HCT116 (cell line): ENCODE data around the gene OGDHL. TPM values are rescaled to one million over a fixed set of nuclear protein-coding genes. Genes with fewer than 3 reads are reported as not detected.
"Not testable (repeated sequence)": the region's sequence is repeated elsewhere in the genome, so short reads cannot be mapped to it uniquely, and the experiment has no call there.

Experiments used
- ATAC-seq: fragments of 200-7000 bp; cut with Tn5 transposase; 2 replicates; pipeline ENCODE4 v1.9.1; 2020; ENCODE audit warnings: mild to moderate bottlenecking, moderate library complexity
- BruUV-seq: library from RNA; stranded (reverse); fragments of 400-500 nt; replicated peaks from 2 replicates; lab custom pipeline; 2021; lab: Mats Ljungman, UMichigan
- CTCF ChIA-PET: fragments of 300-600 bp; sonication (Branson Sonifier 250); formaldehyde crosslinking; loops from one replicate; lab custom pipeline; 2021; ENCODE audit warnings: antibody characterized with exemption; lab: Charles Lee
- POLR2A ChIA-PET: fragments of 300-600, 350-600 bp; sonication (Branson Sonifier 250); formaldehyde crosslinking; loops from one replicate; lab custom pipeline; 2021; ENCODE audit warnings: antibody characterized with exemption; lab: Charles Lee
- RAD21 ChIA-PET, 2 experiments: fragments of 300-600 bp; sonication (Branson Sonifier 250); formaldehyde crosslinking; loops; one replicate each; lab custom pipeline; 2023; ENCODE audit warnings: low total read pairs in 2 of 2; ENCODE audit not compliant: uncharacterized antibody in 2 of 2, unreplicated experiment in 2 of 2, low non-redundant PET in 1 of 2; lab: Charles Lee
- DNase-seq: peaks from one replicate; pipeline ENCODE4 v3.0.0-alpha.2; 2010; ENCODE audit warnings: low read depth, low spot score
- H2AFZ ChIP-seq: fragments of 200-600 bp; shearing (Covaris generic), sonication (generic); 2 replicates; pipeline ENCODE4 v1.6.1; 2017; ENCODE audit warnings: low read depth, mixed run types, mixed read lengths, antibody characterized with exemption, low read length; ENCODE audit not compliant: poor library complexity, severe bottlenecking
- H3K27ac ChIP-seq: 2 replicates; pipeline ENCODE4 v1.5.1; 2012; ENCODE audit warnings: low read depth, low read length
- H3K27me3 ChIP-seq: fragments of 200-600 bp; sonication (generic); 2 replicates; pipeline ENCODE4 v1.6.1; 2016; ENCODE audit warnings: mixed run types, low read length, mixed read lengths; ENCODE audit not compliant: insufficient read depth
- H3K36me3 ChIP-seq, 2 experiments: fragments of 200-500 bp in 1 of 2; fragments of 200-600 bp in 1 of 2; sonication (Bioruptor generic) in 1 of 2; sonication (generic) in 1 of 2; 2 replicates each; pipeline versions ENCODE4 v1.5.1 to v1.6.1; 2014 to 2016; ENCODE audit warnings: low read length in 2 of 2, inconsistent platforms in 1 of 2, mixed read lengths in 1 of 2, mixed run types in 1 of 2; ENCODE audit not compliant: insufficient read depth in 2 of 2, control insufficient read depth in 1 of 2
- H3K4me1 ChIP-seq, 2 experiments: fragments of 200-600 bp in 1 of 2; sonication (generic) in 1 of 2; 2 replicates each; pipeline versions ENCODE4 v1.5.1 to v1.6.1; 2012 to 2017; ENCODE audit warnings: low read length in 2 of 2, inconsistent platforms in 1 of 2, mild to moderate bottlenecking in 1 of 2, mixed read lengths in 1 of 2, mixed run types in 1 of 2, moderate library complexity in 1 of 2; ENCODE audit not compliant: insufficient read depth in 2 of 2, control insufficient read depth in 1 of 2
- H3K4me2 ChIP-seq: fragments of 200-600 bp; sonication (generic); 2 replicates; pipeline ENCODE4 v1.6.1; 2017; ENCODE audit warnings: mixed run types, low read length, mixed read lengths
- H3K4me3 ChIP-seq, 2 experiments: fragments of 200-600 bp in 1 of 2; sonication (generic) in 1 of 2; replicated peaks in 1 of 2; 2 replicates each; pipeline ENCODE4 v1.5.1; 2011 to 2016; ENCODE audit warnings: low read length in 2 of 2, control low read depth in 1 of 2, low read depth in 1 of 2, mild to moderate bottlenecking in 1 of 2, mixed read lengths in 1 of 2, mixed run types in 1 of 2
- H3K79me2 ChIP-seq: fragments of 200-600 bp; sonication (generic); 2 replicates; pipeline ENCODE4 v1.6.1; 2017; ENCODE audit warnings: mild to moderate bottlenecking, mixed run types, low read length, moderate library complexity, mixed read lengths; ENCODE audit not compliant: insufficient read depth
- H3K9ac ChIP-seq: fragments of 200-600 bp; sonication (generic); 2 replicates; pipeline ENCODE4 v1.6.1; 2016; ENCODE audit warnings: low read length, mixed read lengths
- H3K9me2 ChIP-seq: fragments of 200-600 bp; sonication (generic), shearing (Covaris generic); 2 replicates; pipeline ENCODE4 v1.6.1; 2017; ENCODE audit warnings: mixed run types, mild to moderate bottlenecking, moderate library complexity; ENCODE audit not compliant: insufficient read depth
- H3K9me3 ChIP-seq, 2 experiments: fragments of 200-500 bp in 1 of 2; fragments of 200-600 bp in 1 of 2; sonication (Bioruptor generic) in 1 of 2; sonication (generic) in 1 of 2; 2 replicates each; pipeline ENCODE4 v1.6.1; 2014 to 2017; ENCODE audit warnings: low read length in 2 of 2, mixed read lengths in 2 of 2, inconsistent platforms in 1 of 2, low read depth in 1 of 2, mild to moderate bottlenecking in 1 of 2, mixed run types in 1 of 2, moderate library complexity in 1 of 2; ENCODE audit not compliant: control insufficient read depth in 1 of 2, insufficient read depth in 1 of 2
- H4K20me1 ChIP-seq: fragments of 200-600 bp; sonication (generic), shearing (Covaris generic); 2 replicates; pipeline ENCODE4 v1.6.1; 2017; ENCODE audit warnings: mixed run types, mild to moderate bottlenecking, moderate library complexity; ENCODE audit not compliant: insufficient read depth
- CBX3 ChIP-seq: IDR thresholded peaks from 2 replicates; pipeline ENCODE4 v1.6.1; 2012; ENCODE audit warnings: low read depth
- ELF1 ChIP-seq: IDR thresholded peaks from 2 replicates; pipeline ENCODE4 v1.6.1; 2012; ENCODE audit warnings: low read depth, borderline replicate concordance
- FOSL1 ChIP-seq: IDR thresholded peaks from 2 replicates; pipeline ENCODE4 v1.6.1; 2012; ENCODE audit warnings: low read depth
- RAD21 ChIP-seq: IDR thresholded peaks from 2 replicates; pipeline ENCODE4 v1.6.1; 2012; ENCODE audit warnings: low read depth, mild to moderate bottlenecking
- SIN3A ChIP-seq: IDR thresholded peaks from 2 replicates; pipeline ENCODE4 v1.6.1; 2012; ENCODE audit warnings: low read depth
- SRF ChIP-seq: IDR thresholded peaks from 2 replicates; pipeline ENCODE4 v1.6.1; 2012; ENCODE audit warnings: low read depth
- TCF7L2 ChIP-seq: IDR thresholded peaks from 2 replicates; pipeline ENCODE4 v1.7.0; 2011; ENCODE audit warnings: borderline replicate concordance, inconsistent platforms; ENCODE audit not compliant: insufficient read depth, insufficient read length; ENCODE audit errors: extremely low read depth
- YY1 ChIP-seq: IDR thresholded peaks from 2 replicates; pipeline ENCODE4 v1.6.1; 2011; ENCODE audit warnings: low read length, low read depth, moderate library complexity, mild to moderate bottlenecking; ENCODE audit not compliant: insufficient replicate concordance; ENCODE audit errors: extremely low read depth
- intact Hi-C: fragments of 100-400 bp; cut with micrococcal nuclease; formaldehyde crosslinking; loops from 2 replicates; pipeline ENCODE4 v1.10.0; 2022
- total RNA-seq: library from RNA; stranded (reverse); gene quantifications from one replicate; pipeline ENCODE4 v1.2.1, GENCODE V29; 2021; ENCODE audit not compliant: unreplicated experiment
- TF ChIP-seq, protein P1 (sequence below): IDR thresholded peaks from 2 replicates; pipeline ENCODE4 v1.6.1; 2012

OGDHL gene
- total RNA-seq, 1 experiment from 2014 or later: 16.3 TPM

DNA sequence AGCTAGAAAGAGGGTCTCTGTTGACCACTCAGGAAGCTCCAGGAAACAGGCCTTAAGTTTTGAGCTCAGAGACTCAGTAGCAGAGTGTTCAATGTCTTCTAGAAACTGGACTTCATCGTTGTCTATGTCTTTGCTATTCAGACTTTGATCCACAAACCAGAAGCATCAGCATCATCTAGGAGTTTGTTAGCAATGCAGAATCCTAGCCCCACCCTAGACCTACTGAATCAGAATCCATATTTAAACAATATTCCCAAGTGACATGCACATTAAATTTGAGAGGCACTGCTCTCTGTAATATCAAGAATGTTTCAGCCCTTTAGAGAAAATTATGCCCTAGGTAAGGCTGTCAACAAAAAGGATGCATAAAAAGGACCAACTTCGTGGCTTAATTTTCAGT is 12.9 kb upstream of the OGDHL start:
- no peak for ATAC-seq
- DNase-seq: no peak
- Histone ChIP-seq H3K36me3 (no peaks in the 10 kb centered on the region), H3K9ac (no peak overlapping the region), H3K27ac (no peak overlapping the region), H3K9me2 (no peaks in the 10 kb centered on the region), H3K4me3 (no peak overlapping the region), H2AFZ (no peak overlapping the region), H3K9me3 (no peaks in the 10 kb centered on the region), H4K20me1 (no peaks in the 10 kb centered on the region), H3K4me1 (no peaks in the 10 kb centered on the region), H3K79me2 (no peaks in the 10 kb centered on the region), H3K27me3 (0 out of 2 replicates have a peak, but pooled peaks cover 3% of the 10 kb centered on the region), H3K4me2 (no peak overlapping the region)
- ChIA-PET POLR2A (no interaction called here), CTCF (no interaction called here), RAD21 (no interaction called here)
- no TSS peak for BruUV-seq
- intact Hi-C loops: no loop called here
- TF ChIP-seq RAD21: no peak
- no peak for TF ChIP-seq ELF1
- TF ChIP-seq, protein P1, sequence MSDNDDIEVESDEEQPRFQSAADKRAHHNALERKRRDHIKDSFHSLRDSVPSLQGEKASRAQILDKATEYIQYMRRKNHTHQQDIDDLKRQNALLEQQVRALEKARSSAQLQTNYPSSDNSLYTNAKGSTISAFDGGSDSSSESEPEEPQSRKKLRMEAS: no peak
- no peak for TF ChIP-seq TCF7L2
- no peak for TF ChIP-seq YY1
- TF ChIP-seq SRF: no peak
- TF ChIP-seq FOSL1: no peak
- TF ChIP-seq CBX3: no peak
- no peak for TF ChIP-seq SIN3A

DNA sequence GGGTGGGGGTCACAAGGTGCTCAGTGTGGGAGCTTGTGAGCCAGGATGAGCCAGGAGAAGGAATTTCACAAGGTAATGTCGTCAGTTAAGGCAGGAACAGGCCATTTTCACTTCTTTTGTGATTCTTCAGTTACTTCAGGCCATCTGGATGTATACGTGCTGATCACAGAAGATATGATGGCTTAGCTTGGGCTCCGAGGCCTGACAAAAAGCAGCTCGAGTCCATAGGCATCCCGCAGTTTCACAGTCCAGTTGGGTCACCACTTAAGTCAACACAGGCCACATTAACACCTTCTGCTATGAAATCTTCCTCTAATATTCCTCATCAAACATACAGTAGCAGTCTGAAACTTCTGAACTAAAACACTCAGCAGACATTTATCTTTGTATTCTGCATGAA is 10.8 kb upstream of the OGDHL start:
- H2AFZ ChIP-seq, H4K20me1 ChIP-seq, CTCF ChIA-PET, H3K36me3 ChIP-seq, H3K27me3 ChIP-seq, H3K4me3 ChIP-seq, ATAC-seq, H3K4me1 ChIP-seq, DNase-seq, POLR2A ChIA-PET, H3K9me2 ChIP-seq, H3K27ac ChIP-seq, H3K9ac ChIP-seq, BruUV-seq, H3K79me2 ChIP-seq, H3K4me2 ChIP-seq, H3K9me3 ChIP-seq, intact Hi-C loops, RAD21 ChIA-PET: not testable (repeated sequence)

DNA sequence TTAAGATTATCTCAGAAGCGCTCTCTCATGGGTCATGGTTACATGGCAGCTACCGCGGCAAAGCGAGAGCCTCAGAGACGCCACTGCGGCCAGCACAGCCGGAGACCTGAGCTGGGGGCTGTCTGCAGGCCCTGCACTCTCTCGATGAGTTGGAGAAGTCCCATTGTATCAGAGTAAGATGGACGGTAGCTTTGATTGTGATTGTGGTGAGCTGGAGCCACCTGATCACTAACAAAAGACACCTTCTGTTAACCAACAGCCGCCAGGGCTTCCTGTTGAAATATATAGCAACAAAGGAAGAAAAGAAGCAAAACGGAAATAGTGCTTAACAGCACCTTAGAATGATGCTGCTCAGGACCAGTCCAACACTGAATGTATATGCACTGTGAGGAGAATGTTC is 8.9 kb upstream of the OGDHL start:
- not testable (repeated sequence) for H3K4me2 ChIP-seq, BruUV-seq

More for the DNA sequence above, 8.9 kb upstream of the OGDHL start:
- H3K9me3 ChIP-seq, POLR2A ChIA-PET, intact Hi-C loops, ATAC-seq, H3K79me2 ChIP-seq, H3K27me3 ChIP-seq, H3K27ac ChIP-seq, CTCF ChIA-PET, H3K36me3 ChIP-seq, H3K9ac ChIP-seq, RAD21 ChIA-PET, H3K9me2 ChIP-seq, H4K20me1 ChIP-seq, H3K4me1 ChIP-seq, H3K4me3 ChIP-seq, DNase-seq, H2AFZ ChIP-seq: not testable (repeated sequence)
